Activated CD8-positive, alpha-beta memory T cell treated with anti-CD3 and anti-CD28 coated beads, Interleukin-2, amount 50 U/mL, for 1 hour (primary cell): Measurements from ENCODE around the gene TPSAB1.
"Not testable (repeated sequence)": the region's sequence is repeated elsewhere in the genome, so short reads cannot be mapped to it uniquely, and the experiment has no call there.

ENCODE experiments used
- DNase-seq: peaks from one replicate; pipeline ENCODE4 v3.0.0-alpha.2; 2020; ENCODE audit errors: extremely low read depth

The TPSAB1 gene

GRCh38 chr16:1247903-1248537, 7.5 kb downstream of the TPSAB1 start:
- DNase-seq: not testable (repeated sequence)

- DNase-seq: not testable (repeated sequence)
Measured at GRCh38 chr16:1249031-1249755, 8.7 kb downstream of the TPSAB1 start.

GRCh38 chr16:1253701-1254364, 13.3 kb downstream of the TPSAB1 start:
- DNase-seq: not testable (repeated sequence)

- not testable (repeated sequence) for DNase-seq
Measured at GRCh38 chr16:1254821-1255220, 14.3 kb downstream of the TPSAB1 start.

- not testable (repeated sequence) for DNase-seq
Measured at GRCh38 chr16:1255276-1256122, 15.0 kb downstream of the TPSAB1 start, which contains the start of gene TPSD1. Gene TPSD1, plus strand, starts transcription at chr16:1256069. Its CDS starts 212 bp downstream, at chr16:1256281.

GRCh38 chr16:1256296-1256873, 15.9 kb downstream of the TPSAB1 start:
- not testable (repeated sequence) for DNase-seq

GRCh38 chr16:1256874-1257322, 16.4 kb downstream of the TPSAB1 start:
- DNase-seq: no peak

GRCh38 chr16:1257561-1258224, 17.2 kb downstream of the TPSAB1 start:
- DNase-seq: no peak

GRCh38 chr16:1258225-1258600, 17.7 kb downstream of the TPSAB1 start:
- no peak for DNase-seq

GRCh38 chr16:1258906-1259759, 18.6 kb downstream of the TPSAB1 start:
- DNase-seq: no peak

GRCh38 chr16:1259760-1260068, 19.2 kb downstream of the TPSAB1 start:
- no peak for DNase-seq

- DNase-seq: no peak
Measured at GRCh38 chr16:1260101-1260680, 19.7 kb downstream of the TPSAB1 start.

- no peak for DNase-seq
Measured at GRCh38 chr16:1261131-1261892, 20.8 kb downstream of the TPSAB1 start.

- DNase-seq: no peak
Measured at GRCh38 chr16:1262210-1262845, 21.8 kb downstream of the TPSAB1 start.

- DNase-seq: no peak
Measured at GRCh38 chr16:1262846-1263221, 22.3 kb downstream of the TPSAB1 start.

- DNase-seq: no peak
Measured at GRCh38 chr16:1263591-1264344, 23.3 kb downstream of the TPSAB1 start.

- no peak for DNase-seq
Measured at GRCh38 chr16:1264345-1265089, 24.0 kb downstream of the TPSAB1 start.
